H1 (cell line): Measurements from ENCODE around the gene EPB41L4A. TPM values are rescaled to one million over a fixed set of nuclear protein-coding genes. Genes with fewer than 3 reads are reported as not detected.
"Not testable (repeated sequence)": the region's sequence is repeated elsewhere in the genome, so short reads cannot be mapped to it uniquely, and the experiment has no call there.

ENCODE experiments used
- CTCF ChIA-PET: fragments of 300-600 bp; sonication (Branson Sonifier 250); formaldehyde crosslinking; loops from one replicate; lab custom pipeline; 2021; ENCODE audit not compliant: partially characterized antibody; lab: Charles Lee
- POLR2A ChIA-PET: fragments of 300-600 bp; sonication (Branson Sonifier 250); formaldehyde crosslinking; loops from one replicate; lab custom pipeline; 2021; ENCODE audit warnings: inconsistent platforms; ENCODE audit not compliant: partially characterized antibody; lab: Charles Lee
- DNase-seq, 2 experiments: peaks; one replicate each; pipeline versions ENCODE4 v3.0.0 to v3.0.0-alpha.2; 2010 to 2022; ENCODE audit warnings: low spot score in 2 of 2, low read depth in 1 of 2, mixed read lengths in 1 of 2
- FAIRE-seq: peaks from 2 replicates; lab custom pipeline; 2011; peaks lifted over from hg19 to GRCh38; lab: Jason Lieb, UNC
- H2AFZ ChIP-seq: 2 replicates; pipeline ENCODE4 v1.8.1; 2012; ENCODE audit warnings: low read length, inconsistent platforms
- H2AK5ac ChIP-seq: 2 replicates; pipeline ENCODE4 v1.6.1; 2013; ENCODE audit warnings: low read depth, low read length
- H2BK120ac ChIP-seq: replicated peaks from 2 replicates; pipeline ENCODE3; 2013; ENCODE audit warnings: low read depth, low read length, inconsistent platforms
- H2BK12ac ChIP-seq: 2 replicates; pipeline ENCODE4 v1.6.1; 2013; ENCODE audit warnings: low read depth, low read length
- H2BK15ac ChIP-seq: 2 replicates; pipeline ENCODE4 v1.6.1; 2013; ENCODE audit warnings: low read length
- H2BK20ac ChIP-seq: 2 replicates; pipeline ENCODE4 v1.6.1; 2013; ENCODE audit warnings: low read length
- H2BK5ac ChIP-seq: 2 replicates; pipeline ENCODE4 v1.6.1; 2013; ENCODE audit warnings: low read depth, low read length
- H3K14ac ChIP-seq: 2 replicates; pipeline ENCODE4 v1.6.1; 2013; ENCODE audit warnings: inconsistent platforms; ENCODE audit not compliant: insufficient read length
- H3K18ac ChIP-seq: 2 replicates; pipeline ENCODE4 v1.6.1; 2013; ENCODE audit warnings: low read length; ENCODE audit errors: extremely low read depth
- H3K23ac ChIP-seq: 2 replicates; pipeline ENCODE4 v1.6.1; 2013; ENCODE audit warnings: inconsistent platforms; ENCODE audit not compliant: insufficient read length
- H3K23me2 ChIP-seq: 2 replicates; pipeline ENCODE4 v1.6.1; 2013; ENCODE audit warnings: low read depth, low read length
- H3K27ac ChIP-seq: 2 replicates; pipeline ENCODE4 v1.6.1; 2011; ENCODE audit warnings: low read depth, low read length, inconsistent platforms
- H3K27me3 ChIP-seq, 4 experiments: replicated peaks in 1 of 4; 1 replicate in 1 of 4; 2 replicates in 3 of 4; pipeline versions ENCODE4 v1.6.1 to v1.8.1; 2011 to 2013; ENCODE audit warnings: low read length in 3 of 4, mild to moderate bottlenecking in 3 of 4, inconsistent platforms in 2 of 4, mixed read lengths in 2 of 4, moderate library complexity in 1 of 4; ENCODE audit not compliant: control insufficient read depth in 3 of 4, insufficient read depth in 3 of 4; ENCODE audit errors: extremely low read depth in 1 of 4
- H3K36me3 ChIP-seq, 4 experiments: 2 replicates each; pipeline versions ENCODE4 v1.6.1 to v1.8.1; 2011 to 2013; ENCODE audit warnings: mild to moderate bottlenecking in 4 of 4, low read length in 3 of 4, moderate library complexity in 2 of 4, control low read depth in 1 of 4, inconsistent platforms in 1 of 4; ENCODE audit not compliant: insufficient read depth in 4 of 4, control insufficient read depth in 2 of 4
- H3K4ac ChIP-seq: replicated peaks from 2 replicates; pipeline ENCODE3; 2013; ENCODE audit warnings: low read length, low read depth, mixed read lengths, inconsistent platforms; ENCODE audit not compliant: insufficient read length
- H3K4me1 ChIP-seq, 4 experiments: replicated peaks in 1 of 4; 1 replicate in 1 of 4; 2 replicates in 3 of 4; pipeline versions ENCODE4 v1.6.1 to v1.8.1; 2011 to 2013; ENCODE audit warnings: low read length in 3 of 4, inconsistent platforms in 2 of 4, mixed read lengths in 1 of 4; ENCODE audit not compliant: insufficient read depth in 4 of 4, control insufficient read depth in 3 of 4
- H3K4me2 ChIP-seq, 2 experiments: 2 replicates each; pipeline versions ENCODE4 v1.6.1 to v1.8.1; 2011 to 2013; ENCODE audit warnings: low read depth in 2 of 2, low read length in 2 of 2, control low read depth in 1 of 2, inconsistent platforms in 1 of 2, mild to moderate bottlenecking in 1 of 2; ENCODE audit not compliant: insufficient read depth in 1 of 2
- H3K4me3 ChIP-seq, 4 experiments: fragments of 200-600, 300-600 bp in 1 of 4; sonication (generic), shearing (Covaris generic), sonication (Bioruptor Twin) in 1 of 4; 2 replicates each; pipeline versions ENCODE4 v1.5.1 to v1.8.1; 2011 to 2016; ENCODE audit warnings: low read length in 4 of 4, low read depth in 3 of 4, control low read depth in 2 of 4, inconsistent platforms in 2 of 4, mild to moderate bottlenecking in 2 of 4, mixed read lengths in 1 of 4, moderate library complexity in 1 of 4; ENCODE audit not compliant: insufficient read depth in 2 of 4; ENCODE audit errors: extremely low read depth in 1 of 4
- H3K56ac ChIP-seq: replicated peaks from 2 replicates; pipeline ENCODE3; 2013; ENCODE audit warnings: low read depth, mild to moderate bottlenecking, mixed read lengths, low read length, inconsistent platforms; ENCODE audit not compliant: insufficient read length
- H3K79me1 ChIP-seq: 2 replicates; pipeline ENCODE4 v1.6.1; 2013; ENCODE audit warnings: low read depth, low read length, control low read depth
- H3K79me2 ChIP-seq, 2 experiments: 2 replicates each; pipeline versions ENCODE4 v1.6.1 to v1.8.1; 2012 to 2013; ENCODE audit warnings: low read length in 2 of 2, mild to moderate bottlenecking in 2 of 2, inconsistent platforms in 1 of 2; ENCODE audit not compliant: insufficient read depth in 2 of 2, control insufficient read depth in 1 of 2
- H3K9ac ChIP-seq, 4 experiments: replicated peaks in 1 of 4; 1 replicate in 1 of 4; 2 replicates in 3 of 4; pipeline versions ENCODE4 v1.6.1 to v1.8.1; 2011 to 2013; ENCODE audit warnings: low read depth in 3 of 4, low read length in 3 of 4, control low read depth in 2 of 4, mild to moderate bottlenecking in 2 of 4, moderate library complexity in 2 of 4, inconsistent platforms in 1 of 4; ENCODE audit errors: extremely low read depth in 1 of 4
- H3K9me3 ChIP-seq, 2 experiments: 2 replicates each; pipeline versions ENCODE4 v1.6.1 to v1.8.1; 2012 to 2013; ENCODE audit warnings: mild to moderate bottlenecking in 2 of 2, moderate library complexity in 2 of 2, control low read depth in 1 of 2, inconsistent platforms in 1 of 2, low read depth in 1 of 2, low read length in 1 of 2, mixed read lengths in 1 of 2; ENCODE audit not compliant: insufficient read depth in 2 of 2
- H4K20me1 ChIP-seq, 2 experiments: replicated peaks in 1 of 2; 2 replicates each; pipeline versions ENCODE3 to v1.8.1; 2011 to 2013; ENCODE audit warnings: inconsistent platforms in 2 of 2, low read length in 2 of 2, mild to moderate bottlenecking in 1 of 2; ENCODE audit not compliant: insufficient read depth in 2 of 2, control insufficient read depth in 1 of 2
- H4K5ac ChIP-seq: 2 replicates; pipeline ENCODE4 v1.6.1; 2013; ENCODE audit warnings: low read length, low read depth, mixed read lengths, inconsistent platforms; ENCODE audit not compliant: insufficient read length
- H4K8ac ChIP-seq: 2 replicates; pipeline ENCODE4 v1.8.0; 2013; ENCODE audit warnings: mild to moderate bottlenecking, moderate library complexity, low read length, inconsistent platforms; ENCODE audit not compliant: insufficient read depth; ENCODE audit errors: extremely low read depth
- H4K91ac ChIP-seq: replicated peaks from 2 replicates; pipeline ENCODE3; 2013; ENCODE audit warnings: low read length, mixed read lengths, inconsistent platforms; ENCODE audit not compliant: insufficient read length
- WGBS, 2 experiments: shearing (Covaris generic) in 1 of 2; methylation state at CpG; one replicate each; pipeline versions ENCODE4 v1.1.6 to v1.1.7; 2013 to 2015; ENCODE audit warnings: low lambda C conversion rate in 2 of 2, mixed read lengths in 2 of 2, inconsistent platforms in 1 of 2, low coverage in 1 of 2, missing lambda C conversion rate in 1 of 2; ENCODE audit not compliant: insufficient replicate concordance in 2 of 2, insufficient coverage in 1 of 2, insufficient read length in 1 of 2; ENCODE audit errors: extremely low coverage in 1 of 2, missing lambda C conversion rate in 1 of 2; 5-methylcytosine and 5-hydroxymethylcytosine counted together
- polyA plus RNA-seq, 7 experiments: library from polyadenylated mRNA; depleted of rRNA in 3 of 7; stranded (reverse) in 5 of 7; unstranded in 2 of 7; fragments of >200 nt in 5 of 7; fragments of 200-250 nt in 2 of 7; gene quantifications; 1 replicate in 5 of 7; 2 replicates in 1 of 7; 4 replicates in 1 of 7; pipeline versions ENCODE4 v1.2.1 to v1.2.3, GENCODE V29; 2011 to 2013; ENCODE audit warnings: missing spikeins in 2 of 7, mixed read lengths in 2 of 7
- total RNA-seq: library from RNA; stranded (reverse); fragmentation: NEBNext Ultra II Directional; extraction: Animal tissue kit (Norgen Biotek cat#: 25700); gene quantifications from 2 replicates; pipeline ENCODE4 v1.2.1, GENCODE V29; 2021

Gene EPB41L4A
- total and polyA plus RNA-seq, 2 of the 8 experiments (the other 6 are each of a cell fraction or from before 2014, with no cell fraction given), result 1.6 to 4.6 TPM

DNA sequence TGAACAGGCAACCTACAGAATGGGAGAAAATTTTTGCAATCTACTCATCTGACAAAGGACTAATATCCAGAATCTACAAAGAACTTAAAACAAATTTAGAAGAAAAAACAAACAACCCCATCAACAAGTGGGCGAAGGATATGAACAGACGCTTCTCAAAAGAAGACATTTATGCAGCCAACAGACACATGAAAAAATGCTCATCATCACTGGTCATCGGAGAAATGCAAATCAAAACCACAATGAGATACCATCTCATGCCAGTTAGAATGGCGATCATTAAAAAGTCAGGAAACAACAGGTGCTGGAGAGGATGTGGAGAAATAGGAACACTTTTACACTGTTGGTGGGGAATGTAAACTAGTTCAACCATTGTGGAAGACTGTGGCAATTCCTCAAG is 23.8 kb downstream of the EPB41L4A start:
- H3K9me3 ChIP-seq, H2AK5ac ChIP-seq, H3K9ac ChIP-seq, H2BK120ac ChIP-seq, H3K4me3 ChIP-seq, H4K20me1 ChIP-seq, H3K27me3 ChIP-seq, H3K23me2 ChIP-seq, H2AFZ ChIP-seq, H4K91ac ChIP-seq, H2BK12ac ChIP-seq, H3K36me3 ChIP-seq, FAIRE-seq, H4K8ac ChIP-seq, H3K27ac ChIP-seq, H3K4me2 ChIP-seq, H3K79me1 ChIP-seq, H3K4ac ChIP-seq, CTCF ChIA-PET, H2BK5ac ChIP-seq, H2BK20ac ChIP-seq, H3K79me2 ChIP-seq, H2BK15ac ChIP-seq, H3K23ac ChIP-seq, H3K14ac ChIP-seq, DNase-seq, H3K56ac ChIP-seq, H4K5ac ChIP-seq, H3K18ac ChIP-seq, H3K4me1 ChIP-seq: not testable (repeated sequence)
- POLR2A ChIA-PET, result interaction anchor here (1.4 kb wide), 1 partner anchor 13 kb away, joined by 3 read pairs; no protein-coding TSS in a partner anchor
- 92% methylated on average over 4 of the region's 4 CpGs; no CpG with 5 or more reads in 1 of the 2 experiments for WGBS, 2 experiments
